H9 (cell line): ENCODE measurements around the gene CC2D2A. TPM values are rescaled to one million over a fixed set of nuclear protein-coding genes. Genes with fewer than 3 reads are reported as not detected.

Source experiments
- DNase-seq: peaks from one replicate; pipeline ENCODE4 v3.0.0-alpha.2; 2017
- H2AFZ ChIP-seq: one replicate; pipeline ENCODE4 v1.6.1; 2013; ENCODE audit warnings: mild to moderate bottlenecking, low read length, control low read depth, moderate library complexity
- H2AK5ac ChIP-seq: 2 replicates; pipeline ENCODE4 v1.6.1; 2013; ENCODE audit warnings: low read length, control low read depth, mixed read lengths; ENCODE audit not compliant: insufficient read length
- H2BK120ac ChIP-seq: one replicate; pipeline ENCODE4 v1.6.1; 2013; ENCODE audit warnings: low read depth, mild to moderate bottlenecking, low read length, control low read depth, inconsistent platforms; ENCODE audit not compliant: poor library complexity, severe bottlenecking
- H2BK12ac ChIP-seq: 2 replicates; pipeline ENCODE4 v1.6.1; 2013; ENCODE audit warnings: low read length, control low read depth, mixed read lengths, low read depth; ENCODE audit not compliant: insufficient read length
- H2BK15ac ChIP-seq: 2 replicates; pipeline ENCODE4 v1.6.1; 2013; ENCODE audit warnings: low read depth, low read length, control low read depth
- H2BK20ac ChIP-seq: one replicate; pipeline ENCODE4 v1.6.1; 2013; ENCODE audit warnings: low read depth, mild to moderate bottlenecking, low read length, control low read depth, inconsistent platforms; ENCODE audit not compliant: poor library complexity, severe bottlenecking
- H2BK5ac ChIP-seq: 2 replicates; pipeline ENCODE4 v1.6.1; 2013; ENCODE audit warnings: low read length, control low read depth, mixed read lengths; ENCODE audit not compliant: insufficient read length
- H3K14ac ChIP-seq: 2 replicates; pipeline ENCODE4 v1.6.1; 2013; ENCODE audit warnings: low read length, control low read depth; ENCODE audit not compliant: insufficient read depth
- H3K18ac ChIP-seq: 2 replicates; pipeline ENCODE4 v1.6.1; 2013; ENCODE audit warnings: low read depth, mild to moderate bottlenecking, mixed read lengths, low read length, control low read depth; ENCODE audit not compliant: insufficient read length
- H3K23ac ChIP-seq: 2 replicates; pipeline ENCODE4 v1.6.1; 2013; ENCODE audit warnings: low read length, control low read depth, mixed read lengths, low read depth; ENCODE audit not compliant: insufficient read length
- H3K23me2 ChIP-seq: 2 replicates; pipeline ENCODE4 v1.6.1; 2013; ENCODE audit warnings: low read depth, mild to moderate bottlenecking, mixed read lengths, low read length, control low read depth; ENCODE audit not compliant: insufficient read length, poor library complexity, severe bottlenecking
- H3K27ac ChIP-seq: 2 replicates; pipeline ENCODE4 v1.5.1; 2013; ENCODE audit warnings: low read length, control low read depth, mixed read lengths, low read depth; ENCODE audit not compliant: insufficient read length
- H3K27me3 ChIP-seq: 2 replicates; pipeline ENCODE4 v1.6.1; 2013; ENCODE audit warnings: low read length, control low read depth, inconsistent platforms; ENCODE audit not compliant: insufficient read depth
- H3K4ac ChIP-seq: 2 replicates; pipeline ENCODE4 v1.6.1; 2013; ENCODE audit warnings: low read depth, mild to moderate bottlenecking, control low read depth, inconsistent platforms, low read length, moderate library complexity
- H3K4me1 ChIP-seq: 2 replicates; pipeline ENCODE4 v1.6.1; 2013; ENCODE audit warnings: low read length, control low read depth, inconsistent platforms; ENCODE audit not compliant: insufficient read depth
- H3K4me2 ChIP-seq: 2 replicates; pipeline ENCODE4 v1.6.1; 2013; ENCODE audit warnings: low read length, control low read depth, mixed read lengths; ENCODE audit not compliant: insufficient read length, insufficient read depth
- H3K56ac ChIP-seq: 2 replicates; pipeline ENCODE4 v1.6.1; 2013; ENCODE audit warnings: low read depth, mild to moderate bottlenecking, mixed read lengths, low read length, control low read depth; ENCODE audit not compliant: insufficient read length
- H3K79me1 ChIP-seq: 2 replicates; pipeline ENCODE4 v1.6.1; 2013; ENCODE audit warnings: low read depth, mild to moderate bottlenecking, moderate library complexity, low read length, control low read depth, inconsistent platforms; ENCODE audit not compliant: insufficient read depth, poor library complexity, severe bottlenecking
- H3K79me2 ChIP-seq: 2 replicates; pipeline ENCODE4 v1.6.1; 2013; ENCODE audit warnings: low read length, control low read depth, inconsistent platforms; ENCODE audit not compliant: insufficient read depth
- H3K9ac ChIP-seq: 2 replicates; pipeline ENCODE4 v1.6.1; 2013; ENCODE audit warnings: low read length, control low read depth, mixed read lengths; ENCODE audit not compliant: insufficient read length; ENCODE audit errors: extremely low read depth
- H3K9me3 ChIP-seq: one replicate; pipeline ENCODE4 v1.6.1; 2013; ENCODE audit warnings: low read depth, low read length, inconsistent platforms; ENCODE audit not compliant: control insufficient read depth
- H3T11ph ChIP-seq: one replicate; pipeline ENCODE4 v1.6.1; 2013; ENCODE audit warnings: mild to moderate bottlenecking, low read length, control low read depth, inconsistent platforms
- H4K20me1 ChIP-seq: one replicate; pipeline ENCODE4 v1.6.1; 2013; ENCODE audit not compliant: control insufficient read depth, insufficient read length, insufficient read depth
- H4K5ac ChIP-seq: 2 replicates; pipeline ENCODE4 v1.6.1; 2013; ENCODE audit warnings: low read depth, mild to moderate bottlenecking, mixed read lengths, low read length, control low read depth; ENCODE audit not compliant: insufficient read length
- H4K8ac ChIP-seq: replicated peaks from 2 replicates; pipeline ENCODE4 v1.6.1; 2013; ENCODE audit warnings: low read length, control low read depth, mixed read lengths, low read depth; ENCODE audit not compliant: insufficient read length
- H4K91ac ChIP-seq: 2 replicates; pipeline ENCODE4 v1.6.1; 2013; ENCODE audit warnings: low read depth, mild to moderate bottlenecking, moderate library complexity, mixed read lengths, low read length, control low read depth; ENCODE audit not compliant: insufficient read length
- H3K27ac Mint-ChIP-seq, 3 experiments: 2 replicates in 2 of 3; 3 replicates in 1 of 3; pipeline ENCODE4 v1.8.0; 2020 to 2021; ENCODE audit warnings: mixed read lengths in 3 of 3, mild to moderate bottlenecking in 1 of 3, moderate library complexity in 1 of 3
- H3K27me3 Mint-ChIP-seq: 2 replicates; pipeline ENCODE4 v1.8.0; 2021; ENCODE audit warnings: low read depth, mild to moderate bottlenecking, moderate library complexity, mixed read lengths
- H3K36me3 Mint-ChIP-seq, 3 experiments: 2 replicates in 2 of 3; 3 replicates in 1 of 3; pipeline ENCODE4 v1.8.0; 2020 to 2021; ENCODE audit warnings: low read depth in 3 of 3, mixed read lengths in 3 of 3; ENCODE audit not compliant: insufficient read depth in 1 of 3
- H3K4me1 Mint-ChIP-seq, 2 experiments: 2 replicates each; pipeline ENCODE4 v1.8.0; 2020; ENCODE audit warnings: mixed read lengths in 2 of 2
- H3K4me3 Mint-ChIP-seq, 2 experiments: 2 replicates in 1 of 2; 3 replicates in 1 of 2; pipeline ENCODE4 v1.8.0; 2020 to 2021; ENCODE audit warnings: mild to moderate bottlenecking in 2 of 2, mixed read lengths in 2 of 2, moderate library complexity in 1 of 2
- H3K9me3 Mint-ChIP-seq, 2 experiments: 2 replicates in 1 of 2; 3 replicates in 1 of 2; pipeline ENCODE4 v1.8.0; 2020; ENCODE audit warnings: mild to moderate bottlenecking in 2 of 2, mixed read lengths in 2 of 2, moderate library complexity in 1 of 2
- WGBS: extraction: QIAGEN DNeasy Blood & Tissue Kit; methylation state at CpG from one replicate; pipeline ENCODE4 v1.1.7; 2013; ENCODE audit warnings: missing lambda C conversion rate, low lambda C conversion rate, mixed read lengths; ENCODE audit not compliant: insufficient read length; ENCODE audit errors: extremely low coverage; 5-methylcytosine and 5-hydroxymethylcytosine counted together
- total RNA-seq: library from RNA; stranded (reverse); gene quantifications from 2 replicates; pipeline ENCODE4 v1.2.1, GENCODE V29; 2021
- TF ChIP-seq, protein P1 (sequence below): fragments of 200-600 bp; sonication (generic); conservative IDR thresholded peaks from 3 replicates; pipeline ENCODE4 v1.8.0; 2021; ENCODE audit warnings: antibody characterized with exemption, mild to moderate bottlenecking

The CC2D2A gene
- total RNA-seq, 1 experiment from 2014 or later = 10.4 TPM

DNA sequence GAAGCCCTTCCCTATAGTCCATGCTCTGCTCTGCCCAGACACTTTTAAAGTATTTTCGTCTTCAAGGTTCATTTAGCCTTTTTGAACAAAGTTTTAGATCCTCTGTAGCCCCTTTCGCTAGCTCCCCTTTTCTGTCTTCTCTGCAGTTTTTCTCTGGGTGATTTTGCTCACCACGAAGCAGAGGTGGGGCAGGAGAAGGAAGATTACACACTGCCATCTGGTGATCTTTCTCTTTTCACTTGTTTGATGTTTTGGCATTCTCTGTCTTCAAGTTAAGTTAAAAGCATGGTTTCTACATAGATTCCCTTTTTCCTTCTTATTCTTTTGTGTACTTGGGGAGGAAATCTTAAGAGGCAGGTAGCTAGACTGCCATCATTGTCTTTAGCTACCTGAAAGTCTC, 43.9 kb downstream of the CC2D2A start:
- Histone ChIP-seq H4K8ac (no peak overlapping the region), H3K23me2 (no peaks in the 10 kb centered on the region), H4K20me1 (no peaks in the 10 kb centered on the region), H2AFZ (no peak overlapping the region), H2BK120ac (no peak overlapping the region), H3K79me1 (no peaks in the 10 kb centered on the region), H2AK5ac (no peak overlapping the region), H3K27ac (no peak overlapping the region), H3K56ac (no peak overlapping the region), H3K9ac (no peak overlapping the region), H3K18ac (no peak overlapping the region), H2BK5ac (no peak overlapping the region), H3K4me1 (no peaks in the 10 kb centered on the region), H3K23ac (no peak overlapping the region), H4K91ac (no peak overlapping the region), H3K27me3 (no peaks in the 10 kb centered on the region), H3T11ph (no peak overlapping the region), H3K9me3 (no peaks in the 10 kb centered on the region), H2BK15ac (no peak overlapping the region), H2BK12ac (no peak overlapping the region), H3K14ac (no peak overlapping the region), H3K79me2 (no peaks in the 10 kb centered on the region), H3K4me2 (no peak overlapping the region), H2BK20ac (no peak overlapping the region), H3K4ac (no peak overlapping the region), H4K5ac (no peak overlapping the region)
- Mint-ChIP-seq H3K36me3 (peaks cover 18 to 31% (median 25%) of the 10 kb centered on the region in 3 experiments), H3K27ac (peak overlapping the region in 1 of 3 experiments; percentile 9; a peak in 1 of 7 replicates), H3K4me1 (no peaks in the 10 kb centered on the region), H3K27me3 (no peaks in the 10 kb centered on the region), H3K9me3 (peaks cover 13 to 14% of the 10 kb centered on the region in 2 experiments; a peak in 4 of 5 replicates), H3K4me3 (no peak overlapping the region)
- no peak for DNase-seq
- TF ChIP-seq, protein P1, sequence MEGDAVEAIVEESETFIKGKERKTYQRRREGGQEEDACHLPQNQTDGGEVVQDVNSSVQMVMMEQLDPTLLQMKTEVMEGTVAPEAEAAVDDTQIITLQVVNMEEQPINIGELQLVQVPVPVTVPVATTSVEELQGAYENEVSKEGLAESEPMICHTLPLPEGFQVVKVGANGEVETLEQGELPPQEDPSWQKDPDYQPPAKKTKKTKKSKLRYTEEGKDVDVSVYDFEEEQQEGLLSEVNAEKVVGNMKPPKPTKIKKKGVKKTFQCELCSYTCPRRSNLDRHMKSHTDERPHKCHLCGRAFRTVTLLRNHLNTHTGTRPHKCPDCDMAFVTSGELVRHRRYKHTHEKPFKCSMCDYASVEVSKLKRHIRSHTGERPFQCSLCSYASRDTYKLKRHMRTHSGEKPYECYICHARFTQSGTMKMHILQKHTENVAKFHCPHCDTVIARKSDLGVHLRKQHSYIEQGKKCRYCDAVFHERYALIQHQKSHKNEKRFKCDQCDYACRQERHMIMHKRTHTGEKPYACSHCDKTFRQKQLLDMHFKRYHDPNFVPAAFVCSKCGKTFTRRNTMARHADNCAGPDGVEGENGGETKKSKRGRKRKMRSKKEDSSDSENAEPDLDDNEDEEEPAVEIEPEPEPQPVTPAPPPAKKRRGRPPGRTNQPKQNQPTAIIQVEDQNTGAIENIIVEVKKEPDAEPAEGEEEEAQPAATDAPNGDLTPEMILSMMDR = no peak
- no CpG with 5 or more reads among the region's 3 CpGs for whole genome bisulfite sequencing
